HG02981 (cell line): Measurements from ENCODE around the gene ARID1B.
A peak's percentile ranks its signal among the peaks of the same experiment; 100 is the strongest.

ENCODE experiments used
- ATAC-seq: cut with Tn5 transposase; IDR thresholded peaks from one replicate; pipeline ENCODE4 v1.9.1; 2021; ENCODE audit warnings: mild to moderate bottlenecking, moderate library complexity; ENCODE audit not compliant: unreplicated experiment

ARID1B gene

GRCh38 chr6:156849806-156850205, 72.6 kb downstream of the ARID1B start:
- ATAC-seq, result no peak

GRCh38 chr6:156850353-156850752, 73.2 kb downstream of the ARID1B start:
- no peak for ATAC-seq

GRCh38 chr6:156851454-156851921, 74.3 kb downstream of the ARID1B start:
- ATAC-seq, result no peak

GRCh38 chr6:156852147-156852857, 75.1 kb downstream of the ARID1B start:
- ATAC-seq, result peak; percentile 44

- ATAC-seq, result no peak
Measured at GRCh38 chr6:156852858-156853216, 75.7 kb downstream of the ARID1B start.

- ATAC-seq, result no peak
Measured at GRCh38 chr6:156853733-156854132, 76.6 kb downstream of the ARID1B start.

- ATAC-seq, result no peak
Measured at GRCh38 chr6:156854466-156855161, 77.4 kb downstream of the ARID1B start.

- ATAC-seq, result peak; percentile 67
Measured at GRCh38 chr6:156857573-156857972, 80.4 kb downstream of the ARID1B start.

- no peak for ATAC-seq
Measured at GRCh38 chr6:156859686-156860085, 82.5 kb downstream of the ARID1B start.

GRCh38 chr6:156862711-156863110, 85.5 kb downstream of the ARID1B start:
- no peak for ATAC-seq

- no peak for ATAC-seq
Measured at GRCh38 chr6:156863504-156863903, 86.3 kb downstream of the ARID1B start.

- no peak for ATAC-seq
Measured at GRCh38 chr6:156864557-156864956, 87.4 kb downstream of the ARID1B start.

- ATAC-seq, result no peak
Measured at GRCh38 chr6:156865019-156865629, 87.9 kb downstream of the ARID1B start.

- ATAC-seq, result no peak
Measured at GRCh38 chr6:156866220-156867015, 89.2 kb downstream of the ARID1B start.

- ATAC-seq, result no peak
Measured at GRCh38 chr6:156867121-156867520, 89.9 kb downstream of the ARID1B start.

GRCh38 chr6:156868385-156868784, 91.2 kb downstream of the ARID1B start:
- ATAC-seq, result no peak

GRCh38 chr6:156869980-156870398, 92.8 kb downstream of the ARID1B start:
- ATAC-seq, result no peak

- ATAC-seq, result no peak
Measured at GRCh38 chr6:156870924-156871539, 93.9 kb downstream of the ARID1B start.

- no peak for ATAC-seq
Measured at GRCh38 chr6:156872903-156873302, 95.7 kb downstream of the ARID1B start.

GRCh38 chr6:156873654-156874380, 96.6 kb downstream of the ARID1B start:
- no peak for ATAC-seq
